PC-3 (cell line): ENCODE data around the gene CCR6. TPM values are rescaled to one million over a fixed set of nuclear protein-coding genes. Genes with fewer than 3 reads are reported as not detected.

ENCODE experiments used
- ATAC-seq: fragments of 200-7000 bp; cut with Tn5 transposase; 2 replicates; pipeline ENCODE4 v1.9.1; 2020; ENCODE audit warnings: mild to moderate bottlenecking, moderate library complexity
- BruUV-seq: library from RNA; stranded (reverse); fragments of 400-500 nt; replicated peaks from 2 replicates; lab custom pipeline; 2021; lab: Mats Ljungman, UMichigan
- CTCF ChIA-PET: fragments of 300-600 bp; sonication (Branson Sonifier 250); formaldehyde crosslinking; loops from one replicate; lab custom pipeline; 2022; ENCODE audit warnings: antibody characterized with exemption; lab: Charles Lee
- POLR2A ChIA-PET: fragments of 300-600 bp; sonication (Branson Sonifier 250); formaldehyde crosslinking; loops from one replicate; lab custom pipeline; 2022; ENCODE audit warnings: antibody characterized with exemption; ENCODE audit not compliant: unreplicated experiment; lab: Charles Lee
- DNase-seq: peaks from one replicate; pipeline ENCODE4 v3.0.0-alpha.2; 2015
- H2AFZ ChIP-seq: fragments of 300-600 bp; sonication (generic); 2 replicates; pipeline ENCODE4 v1.6.0; 2016; ENCODE audit warnings: antibody characterized with exemption, low read length
- H3F3A ChIP-seq: fragments of 300-600 bp; sonication (generic); one replicate; pipeline ENCODE4 v1.6.0; 2017; ENCODE audit warnings: antibody characterized with exemption, low read length, control low read depth, mild to moderate bottlenecking; ENCODE audit not compliant: unreplicated experiment
- H3K27ac ChIP-seq: fragments of 300-600 bp; sonication (generic); 2 replicates; pipeline ENCODE4 v1.5.1; 2016; ENCODE audit warnings: mild to moderate bottlenecking, low read length
- H3K27me3 ChIP-seq: fragments of 300-600 bp; sonication (generic); 2 replicates; pipeline ENCODE4 v1.6.1; 2016; ENCODE audit warnings: low read length, mixed read lengths
- H3K36me3 ChIP-seq: fragments of 300-600 bp; sonication (generic); 2 replicates; pipeline ENCODE4 v1.6.1; 2016; ENCODE audit warnings: low read depth, mixed run types, low read length, mixed read lengths
- H3K4me1 ChIP-seq: fragments of 300-600 bp; sonication (generic); 2 replicates; pipeline ENCODE4 v1.5.1; 2016; ENCODE audit warnings: low read length; ENCODE audit not compliant: insufficient read depth
- H3K4me2 ChIP-seq: fragments of 300-600 bp; sonication (generic); 2 replicates; pipeline ENCODE4 v1.6.0; 2016; ENCODE audit warnings: low read length
- H3K4me3 ChIP-seq: fragments of 300-600 bp; sonication (generic); 2 replicates; pipeline ENCODE4 v1.5.1; 2016; ENCODE audit warnings: mild to moderate bottlenecking, low read length, mixed read lengths
- H3K79me2 ChIP-seq: fragments of 300-600 bp; sonication (generic); 2 replicates; pipeline ENCODE4 v1.6.1; 2017; ENCODE audit warnings: low read length, mixed read lengths
- H3K9ac ChIP-seq: fragments of 300-600 bp; sonication (generic); 2 replicates; pipeline ENCODE4 v1.6.0; 2016; ENCODE audit warnings: mild to moderate bottlenecking, low read length
- H3K9me2 ChIP-seq: fragments of 300-600 bp; sonication (generic); replicated peaks from 2 replicates; pipeline ENCODE4 v1.6.1; 2016; ENCODE audit warnings: mixed run types, low read length, mixed read lengths
- H3K9me3 ChIP-seq: fragments of 300-600 bp; sonication (generic); 2 replicates; pipeline ENCODE4 v1.6.1; 2016; ENCODE audit warnings: low read length, mixed read lengths
- H4K20me1 ChIP-seq: fragments of 300-600 bp; sonication (generic); 2 replicates; pipeline ENCODE4 v1.6.1; 2016; ENCODE audit warnings: low read length, mixed read lengths
- CTCF ChIP-seq: fragments of 300-600 bp; sonication (generic); conservative IDR thresholded peaks from 2 replicates; pipeline ENCODE4 v1.5.1; 2017; ENCODE audit warnings: antibody characterized with exemption, low read depth, mild to moderate bottlenecking, low read length
- EZH2 ChIP-seq: fragments of 300-600 bp; sonication (generic); IDR thresholded peaks from one replicate; pipeline ENCODE4 v1.6.1; 2017; ENCODE audit warnings: antibody characterized with exemption, mild to moderate bottlenecking, low read length; ENCODE audit not compliant: unreplicated experiment
- EZH2phosphoT487 ChIP-seq: fragments of 300-600 bp; sonication (generic); IDR thresholded peaks from 2 replicates; pipeline ENCODE4 v1.6.1; 2018; ENCODE audit warnings: mild to moderate bottlenecking, antibody characterized with exemption, low read length, borderline replicate concordance
- intact Hi-C: fragments of 100-400 bp; cut with micrococcal nuclease; formaldehyde crosslinking; loops from 2 replicates; pipeline ENCODE4 v1.9.0; 2023
- total RNA-seq: library from RNA; depleted of rRNA; stranded (reverse); fragments of >200 nt; gene quantifications from 2 replicates; pipeline ENCODE4 v1.2.3, GENCODE V29; 2014

CCR6 gene
- total RNA-seq, 1 experiment from 2014 or later: not detected

- Histone ChIP-seq H3F3A (no peaks in the 10 kb centered on the region), H3K9me3 (no peaks in the 10 kb centered on the region), H3K36me3 (no peaks in the 10 kb centered on the region), H3K9me2 (no peaks in the 10 kb centered on the region), H3K4me3 (no peak overlapping the region), H4K20me1 (no peaks in the 10 kb centered on the region), H3K4me2 (no peak overlapping the region), H3K9ac (no peak overlapping the region), H3K79me2 (no peaks in the 10 kb centered on the region), H3K4me1 (no peaks in the 10 kb centered on the region), H3K27ac (no peak overlapping the region), H3K27me3 (peaks cover 47% of the 10 kb centered on the region), H2AFZ (no peak overlapping the region)
- DNase-seq: peak; percentile 44
- intact Hi-C loops: no loop called here
- BruUV-seq: no TSS peak
- ChIA-PET CTCF (no interaction called here), POLR2A (no interaction called here)
- TF ChIP-seq EZH2: no peak
- TF ChIP-seq EZH2phosphoT487: no peak
- no peak for TF ChIP-seq CTCF
- ATAC-seq: no peak
These were observed 39.1 kb downstream of the CCR6 start for GRCh38 chr6:167161851-167162467.

GRCh38 chr6:167162591-167162990, 39.7 kb downstream of the CCR6 start:
- H2AFZ ChIP-seq: no peak overlapping the region
- no peaks in the 10 kb centered on the region for H3K9me2 ChIP-seq
- no peaks in the 10 kb centered on the region for H3K79me2 ChIP-seq
- no peak overlapping the region for H3K4me2 ChIP-seq
- H3F3A ChIP-seq: no peaks in the 10 kb centered on the region
- no TSS peak for BruUV-seq
- TF ChIP-seq EZH2 (no peak), CTCF (no peak), EZH2phosphoT487 (no peak)
- DNase-seq (no peak), ATAC-seq (no peak)
- H3K9ac ChIP-seq: no peak overlapping the region
- no peak overlapping the region for H3K27ac ChIP-seq
- H3K9me3 ChIP-seq: no peaks in the 10 kb centered on the region
- CTCF ChIA-PET: no interaction called here
- H3K4me3 ChIP-seq: no peak overlapping the region
- POLR2A ChIA-PET: no interaction called here
- no peaks in the 10 kb centered on the region for H4K20me1 ChIP-seq
- peaks cover 42% of the 10 kb centered on the region for H3K27me3 ChIP-seq
- intact Hi-C loops: no loop called here
- H3K36me3 ChIP-seq: no peaks in the 10 kb centered on the region
- no peaks in the 10 kb centered on the region for H3K4me1 ChIP-seq

- no peak overlapping the region for H3K4me3 ChIP-seq
- ChIA-PET POLR2A (no interaction called here), CTCF (no interaction called here)
- no peaks in the 10 kb centered on the region for H4K20me1 ChIP-seq
- H3K36me3 ChIP-seq: no peaks in the 10 kb centered on the region
- no peaks in the 10 kb centered on the region for H3K9me2 ChIP-seq
- ATAC-seq: no peak
- H3K4me1 ChIP-seq: no peaks in the 10 kb centered on the region
- H3F3A ChIP-seq: no peaks in the 10 kb centered on the region
- no peak overlapping the region for H3K9ac ChIP-seq
- intact Hi-C loops: no loop called here
- TF ChIP-seq EZH2 (no peak), EZH2phosphoT487 (no peak), CTCF (no peak)
- peaks cover 32% of the 10 kb centered on the region for H3K27me3 ChIP-seq
- H3K27ac ChIP-seq: no peak overlapping the region
- H3K4me2 ChIP-seq: no peak overlapping the region
- no peaks in the 10 kb centered on the region for H3K79me2 ChIP-seq
- BruUV-seq: no TSS peak
- H2AFZ ChIP-seq: no peak overlapping the region
- H3K9me3 ChIP-seq: no peaks in the 10 kb centered on the region
- DNase-seq: no peak
These were observed 40.6 kb downstream of the CCR6 start for GRCh38 chr6:167163476-167164011.
